ENCODE data around the gene CAPG.
"Not testable (repeated sequence)": the region's sequence is repeated elsewhere in the genome, so short reads cannot be mapped to it uniquely, and the experiment has no call there.

The CAPG gene, protein sequence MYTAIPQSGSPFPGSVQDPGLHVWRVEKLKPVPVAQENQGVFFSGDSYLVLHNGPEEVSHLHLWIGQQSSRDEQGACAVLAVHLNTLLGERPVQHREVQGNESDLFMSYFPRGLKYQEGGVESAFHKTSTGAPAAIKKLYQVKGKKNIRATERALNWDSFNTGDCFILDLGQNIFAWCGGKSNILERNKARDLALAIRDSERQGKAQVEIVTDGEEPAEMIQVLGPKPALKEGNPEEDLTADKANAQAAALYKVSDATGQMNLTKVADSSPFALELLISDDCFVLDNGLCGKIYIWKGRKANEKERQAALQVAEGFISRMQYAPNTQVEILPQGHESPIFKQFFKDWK

DNA sequence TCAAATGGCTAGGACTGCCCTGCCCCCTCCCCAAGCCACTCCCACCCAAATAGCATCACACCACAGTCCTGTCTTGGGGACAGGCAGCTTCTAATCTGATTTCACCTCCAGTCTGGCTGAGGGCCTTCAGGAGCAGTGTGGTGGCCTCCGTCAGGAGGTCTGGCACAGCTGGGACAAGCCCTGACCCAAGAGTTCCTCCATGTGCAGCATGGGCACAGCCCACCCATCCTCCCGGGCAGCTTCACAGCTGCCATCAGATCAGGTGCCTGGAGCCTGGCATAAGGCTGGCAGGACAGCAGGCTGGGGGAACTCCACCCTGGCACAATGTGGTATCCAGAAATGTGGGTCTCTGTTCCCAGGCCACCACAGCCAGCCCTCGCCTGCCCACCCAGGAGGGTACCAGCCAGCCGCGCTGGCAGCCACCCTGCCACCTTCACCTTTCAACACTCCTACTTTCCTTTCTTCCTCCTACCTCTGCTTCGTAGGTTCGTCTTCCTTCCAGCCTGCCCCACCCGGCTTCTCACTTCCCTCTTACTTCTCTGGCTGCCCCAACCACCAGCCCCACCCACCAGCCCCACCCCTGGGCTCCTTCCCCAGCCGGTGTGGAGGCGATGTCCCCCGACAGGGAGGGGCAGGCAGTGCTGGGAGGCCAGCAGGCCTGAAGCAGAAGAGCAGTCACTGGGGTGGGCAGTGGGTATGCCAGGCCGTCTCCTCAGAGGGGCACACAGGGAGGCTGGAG is at the start of gene CAPG:
CAPG (minus strand) TSS at position 522 of the 739 bp plus-strand sequence. CDS start 8,221 bp downstream, outside the sequence.
- DNase-seq (ENCODE audit: low read depth), result no peak

DNA sequence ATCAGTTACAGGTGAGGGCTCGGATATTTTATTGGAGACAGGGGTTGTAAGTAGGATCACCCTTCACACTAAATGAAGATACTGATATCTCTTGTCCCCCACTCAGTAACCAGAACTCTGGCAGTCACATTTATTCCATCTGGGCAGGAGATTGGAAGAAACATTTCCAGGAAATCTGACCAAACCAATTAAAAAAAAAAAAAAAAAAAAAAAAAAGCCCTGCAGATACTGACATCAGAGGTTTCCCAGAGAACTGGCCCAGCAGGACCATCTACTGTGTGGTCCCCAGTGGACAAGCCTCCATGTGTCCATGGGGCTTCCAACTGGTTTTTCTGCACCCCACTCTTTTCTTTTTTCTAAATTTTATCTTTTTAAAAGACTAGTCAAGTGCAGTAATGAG is 49.6 kb upstream of the CAPG start:
- DNase-seq (ENCODE audit: low read depth), result no peak

DNA sequence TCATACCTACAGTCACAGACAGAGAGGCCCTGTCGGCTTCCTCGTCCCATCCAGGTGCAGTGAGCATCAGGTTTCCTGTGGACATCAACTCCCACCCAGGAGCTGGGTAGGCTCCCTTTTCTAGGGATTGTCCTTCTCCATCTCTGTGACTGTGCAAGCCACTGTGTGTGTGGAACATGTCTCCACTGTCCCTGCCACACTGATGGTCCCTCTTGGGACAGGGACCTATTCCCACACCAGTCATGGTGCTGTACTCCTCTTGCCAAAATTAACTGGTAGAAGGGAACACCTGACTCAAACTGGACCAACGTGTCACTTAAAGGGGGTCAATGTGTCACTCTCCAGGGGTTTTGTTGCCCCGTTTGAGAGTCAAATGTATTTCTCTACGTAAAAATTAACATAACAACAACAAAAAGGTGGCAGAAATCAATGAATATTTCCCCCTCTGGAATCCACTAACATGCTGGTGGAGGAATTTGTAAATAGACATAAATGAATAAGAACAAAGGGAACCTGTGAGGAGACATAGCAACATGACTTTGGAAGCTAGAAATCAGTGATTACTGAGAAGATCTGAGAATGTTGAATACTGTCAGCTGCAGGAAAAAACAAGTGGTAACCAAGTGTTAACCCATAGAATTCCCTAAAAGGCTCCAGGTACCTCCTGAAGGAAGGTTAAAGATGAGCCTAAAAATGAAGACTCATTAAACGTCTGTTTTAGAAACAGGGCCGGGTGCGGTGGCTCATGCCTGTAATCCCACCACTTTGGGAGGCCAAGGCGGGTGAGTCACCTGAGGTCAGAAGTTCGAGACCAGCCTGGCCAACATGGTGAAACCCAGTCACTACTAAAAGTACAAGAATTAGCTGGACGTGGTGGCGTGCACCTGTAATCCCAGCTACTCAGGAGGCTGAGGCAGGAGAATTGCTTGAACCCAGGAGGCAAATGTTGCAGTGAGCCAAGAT is 48.7 kb upstream of the CAPG start:
- DNase-seq (ENCODE audit: low read depth), result no peak

DNA sequence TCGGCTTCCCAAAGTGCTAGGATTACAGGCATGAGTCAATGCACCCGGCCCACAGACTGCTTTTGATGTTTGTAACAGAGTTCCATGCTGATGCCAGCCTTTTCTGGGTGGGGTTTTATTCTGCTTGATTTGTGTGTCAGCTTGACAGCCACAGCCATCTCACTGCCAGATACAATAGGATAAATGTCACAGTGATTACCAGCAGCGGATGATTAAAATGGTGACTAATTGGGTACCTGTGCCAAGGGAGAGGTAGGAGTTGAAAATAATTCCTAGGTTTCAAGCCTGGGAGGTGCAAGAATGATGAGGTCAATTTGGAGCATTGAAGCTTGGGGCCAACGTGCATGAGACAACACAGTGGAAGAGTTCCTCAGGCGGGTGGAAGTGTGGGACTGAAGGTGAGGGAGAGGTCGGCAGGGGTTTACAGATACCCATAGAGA is 47.7 kb upstream of the CAPG start:
- DNase-seq (ENCODE audit: low read depth), result peak; percentile 39

DNA sequence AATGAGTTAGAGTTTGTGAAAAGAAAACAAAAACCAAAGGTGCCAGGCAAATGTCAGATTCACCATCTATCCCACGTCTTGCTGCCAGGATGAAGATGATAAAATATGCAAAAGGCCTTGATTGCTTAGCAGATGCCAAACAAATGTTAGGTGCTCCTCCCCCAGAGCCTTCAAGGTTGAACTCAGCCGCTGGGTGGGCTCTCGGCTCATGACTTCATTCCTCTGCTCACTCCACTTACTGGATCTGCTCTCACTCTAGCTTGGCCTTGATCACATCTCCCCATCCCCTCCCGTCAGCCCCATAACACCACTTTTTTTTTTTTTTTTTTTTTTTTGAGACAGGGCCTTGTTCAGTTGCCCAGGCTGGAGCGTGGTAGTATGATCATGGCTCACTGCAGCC is 46.9 kb upstream of the CAPG start:
- DNase-seq (ENCODE audit: low read depth), result no peak

DNA sequence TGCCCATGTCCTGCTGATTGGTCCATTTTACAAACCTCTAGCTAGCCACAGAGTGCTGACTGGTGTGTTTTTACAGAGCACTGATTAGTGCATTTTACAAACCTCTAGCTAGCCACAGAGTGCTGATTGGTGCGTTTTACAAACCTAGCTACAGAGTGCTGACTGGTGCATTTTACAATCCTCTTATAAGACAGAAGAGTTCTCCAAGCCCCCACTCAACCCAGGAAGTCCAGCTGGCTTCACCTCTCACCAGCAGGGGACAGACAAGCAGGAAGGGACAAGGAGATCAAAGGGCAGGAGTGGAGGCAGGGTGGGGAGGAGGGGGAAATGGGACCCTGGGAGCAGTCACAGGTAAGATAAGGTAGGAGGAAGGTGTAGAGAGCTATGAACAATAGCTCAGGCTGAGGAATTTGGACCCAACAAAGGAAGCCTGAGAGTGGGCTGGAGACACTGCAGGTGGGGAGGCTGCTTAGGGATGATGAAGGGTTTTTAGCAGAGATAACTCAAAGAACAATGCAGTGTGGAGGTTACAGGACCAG is 45.5 kb upstream of the CAPG start:
- no peak for DNase-seq (ENCODE audit: low read depth)

DNA sequence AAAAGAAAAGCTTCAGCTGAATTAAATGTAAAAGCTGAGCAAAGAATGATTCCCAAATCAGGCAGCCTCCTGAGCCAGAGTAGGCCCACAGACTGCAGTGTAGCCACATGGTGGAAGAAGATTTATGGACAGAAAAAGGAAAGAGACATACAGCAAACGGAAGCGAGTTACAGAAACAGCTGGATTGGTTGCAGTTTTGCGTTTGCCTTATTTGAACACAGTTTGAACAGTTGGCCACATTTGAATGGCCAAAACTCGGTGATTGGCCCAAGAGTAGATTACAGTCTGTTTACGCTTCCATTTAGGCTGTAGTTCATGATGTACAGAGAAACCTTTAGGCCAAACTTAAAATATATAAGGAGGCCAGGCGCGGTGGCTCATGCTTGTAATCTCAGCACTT is 43.4 kb upstream of the CAPG start:
- DNase-seq (ENCODE audit: low read depth), result no peak

DNA sequence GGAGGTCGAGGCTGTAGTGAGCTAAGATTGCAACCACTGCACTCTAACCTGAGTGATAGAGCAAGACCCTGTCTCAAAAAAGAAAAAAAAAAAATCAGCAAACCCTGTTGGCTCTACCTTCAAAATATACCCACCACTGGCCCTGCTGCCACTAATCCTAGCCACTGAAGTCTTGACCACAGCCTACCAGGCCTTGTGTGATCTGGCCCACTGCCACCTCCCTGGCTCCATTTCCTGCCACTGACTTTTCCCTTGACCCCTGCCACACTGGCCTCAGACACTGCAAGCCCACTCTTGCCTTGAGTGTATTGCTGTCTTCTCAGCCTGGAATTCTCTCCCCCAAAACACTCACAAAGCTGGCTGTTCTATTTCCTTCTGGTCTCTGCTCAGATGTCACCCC is 42.1 kb upstream of the CAPG start:
- no peak for DNase-seq (ENCODE audit: low read depth)

DNA sequence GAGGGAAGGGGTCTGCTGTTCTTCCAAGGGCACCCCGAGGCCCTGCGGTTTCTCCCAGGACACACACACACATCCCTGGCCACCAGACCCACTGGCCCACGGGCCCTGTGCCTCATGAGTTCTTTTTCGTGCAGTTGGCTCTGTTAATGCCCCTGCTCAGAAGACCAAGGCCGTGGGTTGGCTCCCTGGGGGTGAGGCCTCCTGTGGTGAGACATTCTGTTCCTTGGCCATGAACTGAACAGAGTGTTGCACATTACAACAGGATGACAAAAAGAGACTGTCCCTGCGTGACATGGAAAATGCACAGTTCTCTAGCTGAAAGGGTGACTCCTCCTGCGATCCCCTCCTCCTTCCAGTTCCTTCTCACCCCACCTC is 39.0 kb upstream of the CAPG start:
- DNase-seq (ENCODE audit: low read depth), result no peak

DNA sequence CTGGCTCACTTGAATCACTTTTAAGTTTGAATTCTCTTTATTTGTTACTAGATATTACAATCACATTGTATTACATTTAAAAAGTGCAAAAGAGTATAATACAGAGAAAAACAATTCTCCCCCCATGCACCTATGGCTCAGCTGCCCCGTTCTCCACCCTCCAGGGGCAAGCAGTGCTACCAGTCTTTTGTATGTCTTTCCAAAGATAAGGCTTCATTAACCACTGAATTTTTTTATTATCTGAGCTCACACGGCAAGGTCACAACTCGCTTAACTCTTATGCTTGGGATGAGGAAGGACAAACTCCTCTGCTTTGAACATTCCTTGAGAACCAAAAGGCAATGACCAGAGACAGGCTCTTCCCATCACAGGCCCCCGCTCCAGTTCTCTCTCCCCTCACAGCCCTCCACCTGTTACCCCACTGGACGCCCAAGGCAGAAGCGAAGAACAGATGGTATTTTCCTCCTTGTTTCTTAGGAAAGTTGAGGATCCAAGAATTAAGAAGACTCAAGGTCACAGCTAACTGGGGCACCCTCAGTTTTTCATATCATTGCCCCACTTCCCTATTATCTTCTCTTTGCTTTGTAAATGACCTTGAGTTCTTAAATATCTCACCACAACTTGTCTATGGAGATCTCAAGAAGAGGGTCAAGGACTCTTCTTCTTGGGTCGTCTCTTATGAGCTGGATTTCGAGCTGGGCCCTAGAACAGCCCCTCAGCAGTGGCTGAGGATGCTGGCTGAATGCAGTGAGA is 38.5 kb upstream of the CAPG start:
- DNase-seq (ENCODE audit: low read depth), result no peak

DNA sequence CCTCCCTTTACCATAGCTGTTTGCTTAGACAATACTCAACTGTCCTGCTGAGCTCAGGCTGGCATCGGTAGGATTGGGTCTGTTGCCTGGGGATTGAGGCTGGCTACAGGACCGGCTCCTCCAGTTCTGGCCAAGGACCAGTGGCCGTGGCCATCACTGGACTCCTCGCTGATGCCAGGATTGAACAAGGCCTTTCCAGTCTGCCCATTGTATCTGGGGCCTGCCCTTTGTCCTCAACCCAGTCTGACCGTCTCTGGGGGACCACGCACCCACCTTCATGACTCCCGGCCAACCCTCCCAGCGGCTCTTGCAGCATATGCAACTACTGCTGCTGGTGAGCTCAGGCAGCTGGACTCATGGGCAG is 37.0 kb upstream of the CAPG start:
- DNase-seq (ENCODE audit: low read depth), result no peak

DNA sequence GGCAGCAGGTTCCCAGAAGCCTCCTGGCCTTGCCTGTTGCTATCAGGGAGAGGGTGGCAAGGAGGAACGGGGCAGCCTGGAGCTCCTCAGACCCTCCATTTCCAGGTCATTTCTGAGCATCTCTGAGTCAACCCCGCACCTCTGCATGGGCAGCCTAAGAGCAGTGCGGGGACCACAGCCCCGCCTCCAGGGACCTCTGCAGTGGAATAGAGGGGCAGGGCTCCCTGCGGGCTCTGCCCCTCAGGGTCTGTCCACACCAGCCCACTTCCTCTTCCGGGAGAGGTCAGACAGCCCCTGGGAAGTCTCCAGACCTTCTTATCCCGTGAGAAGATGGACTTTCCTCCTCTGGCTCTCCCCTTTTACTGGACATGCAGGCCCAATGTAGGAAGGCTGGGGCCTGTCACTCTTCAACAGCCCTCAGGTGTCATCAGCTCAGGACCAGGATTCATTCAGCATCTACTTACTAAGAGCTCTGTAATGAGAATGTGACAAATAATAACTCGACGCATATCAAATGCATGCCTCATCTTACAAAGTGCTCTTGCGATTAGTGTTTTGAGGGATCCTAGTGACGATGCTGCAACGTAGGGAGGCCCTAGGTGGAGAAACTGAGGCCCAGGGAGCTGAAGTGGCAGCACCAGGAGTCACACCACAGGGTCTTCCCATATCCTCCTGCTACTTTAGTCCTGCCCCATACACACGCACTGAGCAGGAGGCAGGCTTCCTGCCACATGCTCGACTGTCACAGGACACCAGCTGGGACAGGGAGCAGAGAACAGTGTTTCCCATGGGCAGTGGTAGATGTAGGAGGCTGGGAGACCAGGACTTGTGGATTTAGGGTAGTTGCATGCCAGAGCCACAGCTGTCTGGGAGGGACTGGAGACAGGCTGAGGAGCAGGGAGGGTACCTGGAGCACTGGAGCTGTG is 36.4 kb upstream of the CAPG start:
- no peak for DNase-seq (ENCODE audit: low read depth)

DNA sequence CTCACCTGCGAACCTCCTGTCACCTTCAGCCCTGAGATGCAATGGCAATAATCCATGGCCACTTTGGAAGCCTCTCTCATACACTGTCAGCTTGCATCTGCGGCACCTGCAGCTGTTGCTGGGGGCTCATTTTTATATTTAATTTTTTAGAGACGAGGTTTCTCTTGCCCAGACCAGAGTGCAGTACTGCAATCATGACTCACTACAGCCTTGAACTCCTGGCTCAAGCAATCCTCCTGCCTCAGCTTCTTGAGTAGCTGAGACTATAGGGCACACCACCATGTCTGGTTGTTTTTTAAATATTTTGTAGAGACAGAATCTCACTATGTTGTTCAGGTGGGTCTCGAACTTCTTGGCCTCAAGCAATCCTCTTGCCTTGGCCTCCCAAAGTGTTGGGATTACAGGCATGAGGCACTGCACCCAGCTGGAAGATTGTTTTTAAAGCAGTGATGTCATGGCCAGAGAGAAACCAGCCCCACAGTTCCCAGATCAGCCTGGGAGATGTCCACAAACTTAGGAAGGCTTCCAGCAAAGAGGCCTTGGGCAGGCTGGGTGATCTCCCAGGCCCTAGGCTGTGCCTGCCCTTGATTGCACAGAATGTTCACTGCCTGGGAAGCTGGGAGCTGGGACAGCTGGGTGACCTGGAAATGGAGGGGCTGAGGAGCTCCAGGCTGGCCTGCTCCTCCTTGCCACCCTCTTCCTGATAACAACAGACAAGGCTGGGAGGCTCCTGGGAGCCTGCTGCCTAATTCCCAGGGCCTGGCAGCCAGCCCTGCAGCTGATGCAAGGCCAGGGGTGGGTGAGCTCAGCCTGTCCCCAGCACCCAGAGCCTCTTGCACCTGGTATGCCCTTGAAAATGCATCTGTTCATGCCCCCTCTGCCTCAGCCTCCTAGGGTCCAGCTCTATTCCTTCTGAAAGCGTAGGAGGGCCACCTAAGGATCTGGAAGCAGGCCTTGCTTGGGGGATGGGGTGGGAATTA is 35.4 kb upstream of the CAPG start:
- DNase-seq (ENCODE audit: low read depth), result peak; percentile 78

DNA sequence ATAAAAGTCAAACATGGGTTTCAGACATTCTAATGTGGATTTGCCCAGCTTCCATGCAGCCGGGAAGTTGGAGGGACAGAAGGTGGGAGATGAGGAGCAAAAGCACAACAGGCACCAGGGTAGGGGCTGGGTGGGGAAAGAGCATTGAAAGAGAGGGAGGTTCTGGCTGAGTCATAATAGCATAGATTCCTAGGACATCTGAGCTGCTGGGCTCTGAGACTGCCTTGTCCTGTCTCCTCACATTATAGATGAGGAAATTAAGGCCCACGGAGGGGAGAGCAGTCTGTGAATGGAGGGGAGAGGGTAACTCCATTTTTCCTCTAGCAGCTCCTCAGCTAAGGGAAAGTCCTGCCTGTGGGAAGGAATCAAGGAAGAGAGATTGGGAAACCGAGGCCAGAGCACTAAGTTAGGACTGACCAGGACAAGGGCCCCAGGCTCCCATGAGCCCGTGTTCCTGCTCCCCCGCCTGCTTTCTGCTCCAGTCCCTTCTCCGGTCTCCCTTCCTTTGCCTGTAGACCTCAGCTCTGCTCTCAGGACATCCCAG is 34.5 kb upstream of the CAPG start:
- DNase-seq (ENCODE audit: low read depth), result no peak

DNA sequence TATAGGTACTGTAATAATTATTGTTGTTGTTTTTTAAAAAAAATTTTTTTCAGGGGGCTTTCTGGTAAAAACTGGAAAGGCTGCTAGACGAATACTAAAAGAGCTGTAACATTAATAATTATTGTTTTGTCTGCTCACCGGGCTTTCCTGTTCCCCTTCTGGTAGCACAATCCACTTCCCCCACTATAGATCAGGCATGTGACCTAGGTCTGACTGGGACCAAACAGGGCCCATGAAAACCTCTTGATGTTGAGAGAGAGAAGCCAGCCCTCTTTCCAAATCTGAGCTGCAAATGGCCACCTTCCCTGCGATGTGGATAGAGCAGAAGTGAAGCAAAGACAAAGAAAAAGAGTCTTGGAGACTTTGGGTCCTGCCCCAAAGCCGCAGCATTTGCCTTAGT is 31.7 kb upstream of the CAPG start:
- no peak for DNase-seq (ENCODE audit: low read depth)

DNA sequence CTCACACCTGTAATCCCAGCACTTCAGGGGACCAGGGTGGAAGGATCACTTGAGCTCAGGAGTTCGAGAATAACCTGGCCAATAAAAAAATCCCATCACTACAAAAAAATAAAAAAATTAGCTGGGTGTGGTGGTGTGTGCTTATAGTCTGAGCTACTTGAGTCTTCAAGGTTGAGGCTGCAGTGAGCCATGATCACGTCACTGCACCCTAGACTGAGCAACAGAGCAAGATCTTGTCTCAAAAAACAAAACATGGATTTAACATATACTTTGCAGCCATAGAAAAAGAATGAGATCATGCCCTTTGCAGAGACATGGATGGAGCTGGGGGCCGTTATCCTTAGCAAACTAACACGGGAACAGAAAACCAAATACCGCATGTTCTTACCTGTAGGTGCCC is 30.6 kb upstream of the CAPG start:
- no peak for DNase-seq (ENCODE audit: low read depth)

DNA sequence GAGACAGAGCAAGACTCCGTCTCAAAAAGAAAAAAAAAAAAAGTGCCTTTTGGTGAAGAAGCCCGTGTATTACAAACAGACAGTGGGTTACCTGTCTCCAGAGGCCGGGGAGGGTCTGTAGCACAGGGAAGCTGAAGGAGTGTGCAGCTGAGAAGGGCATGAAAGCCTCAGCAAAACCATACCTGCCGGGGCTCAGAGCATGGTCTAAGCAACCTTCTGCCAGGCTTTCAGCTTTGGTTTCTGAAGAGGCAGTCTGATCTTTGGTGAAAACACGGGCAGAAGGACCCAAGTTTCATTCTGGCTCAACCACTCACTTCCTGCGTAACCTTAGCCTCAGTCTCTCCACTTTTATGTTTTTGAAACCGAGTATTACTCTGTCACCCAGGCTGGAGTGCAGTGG is 29.8 kb upstream of the CAPG start:
- DNase-seq (ENCODE audit: low read depth), result no peak

DNA sequence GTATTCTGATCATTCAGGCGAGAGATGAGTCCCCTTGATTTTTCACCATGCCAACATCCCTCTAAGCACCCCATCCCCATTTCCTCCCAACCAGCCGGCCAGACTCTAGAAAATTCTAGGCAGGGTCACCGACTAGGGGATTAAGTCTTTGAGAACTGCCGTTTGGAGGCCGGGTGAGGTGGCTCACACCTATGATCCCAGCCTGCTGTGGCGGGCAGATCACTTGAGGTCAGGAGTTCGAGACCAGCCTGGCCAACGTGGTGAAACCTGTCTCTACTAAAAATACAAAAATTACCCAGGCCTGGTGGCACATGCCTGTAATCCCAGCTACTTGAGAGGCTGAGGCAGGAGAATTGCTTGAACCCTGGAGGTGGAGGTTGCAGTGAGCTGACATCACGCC is 29.4 kb upstream of the CAPG start:
- not testable (repeated sequence) for DNase-seq (ENCODE audit: low read depth)

DNA sequence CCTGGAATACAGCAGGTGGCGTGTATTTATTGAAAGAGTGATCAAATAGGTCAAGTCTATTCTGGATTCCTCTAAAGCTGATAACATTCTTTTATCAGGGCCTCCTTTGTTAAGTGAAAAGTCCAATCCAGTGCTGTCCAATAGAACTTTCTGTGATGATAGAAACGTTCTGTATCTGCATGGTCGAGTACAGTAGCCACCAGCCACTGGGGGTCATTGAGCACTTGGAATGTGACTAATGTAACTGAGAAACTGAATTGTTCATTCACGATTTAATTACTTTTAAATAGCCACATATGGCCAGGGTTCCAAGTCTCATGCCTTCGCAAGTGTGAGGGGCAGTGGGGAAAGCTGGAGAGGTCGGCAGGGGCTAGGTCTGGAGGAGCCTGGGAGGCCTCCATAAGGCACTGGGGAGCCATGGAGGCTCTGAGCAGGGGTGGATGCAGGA is 28.9 kb upstream of the CAPG start:
- no peak for DNase-seq (ENCODE audit: low read depth)

All from stromal cell of bone marrow (primary cell).